Peyer's patch (tissue), 4 donors: Measurements from ENCODE around the gene C16orf96. TPM values are rescaled to one million over a fixed set of nuclear protein-coding genes. Genes with fewer than 3 reads are reported as not detected.

Experiments
- DNase-seq, 3 donors: peaks; one replicate each; pipeline ENCODE4 v3.0.0-alpha.2; 2017 to 2019
- H3K27ac ChIP-seq, 4 donors: fragments of 200-600 bp; sonication (generic); one replicate each; pipeline ENCODE4 v1.5.1; 2016 to 2019
- H3K27me3 ChIP-seq, 2 donors: fragments of 200-600 bp; sonication (generic); one replicate each; pipeline ENCODE4 v1.5.1; 2019
- H3K36me3 ChIP-seq, 3 donors: fragments of 200-600 bp; sonication (generic); one replicate each; pipeline ENCODE4 v1.5.1; 2016 to 2019
- H3K4me1 ChIP-seq, 4 donors: fragments of 200-600 bp; sonication (generic); one replicate each; pipeline ENCODE4 v1.5.1; 2016 to 2019
- H3K4me3 ChIP-seq, 4 donors: fragments of 200-600 bp; sonication (generic); 1 replicate in 3 of 4; 2 replicates in 1 of 4; pipeline ENCODE4 v1.5.1; 2016 to 2019; ENCODE audit warnings: mild to moderate bottlenecking in 1 of 4
- H3K9me3 ChIP-seq, 4 donors: fragments of 200-600 bp; sonication (generic); one replicate each; pipeline ENCODE4 v1.5.1; 2016 to 2019; ENCODE audit warnings: mild to moderate bottlenecking in 1 of 4
- CTCF ChIP-seq, 6 experiments: fragments of 450-650 bp in 4 of 6; fragments of 200-600 bp in 2 of 6; sonication (generic) in 1 of 6; IDR thresholded peaks; one replicate each; pipeline ENCODE4 v1.5.1; 2017 to 2019; ENCODE audit warnings: antibody characterized with exemption in 6 of 6, mild to moderate bottlenecking in 3 of 6, moderate library complexity in 1 of 6
- POLR2A ChIP-seq, 2 donors: fragments of 450-650 bp; IDR thresholded peaks; one replicate each; pipeline ENCODE4 v1.5.1; 2017; ENCODE audit warnings: antibody characterized with exemption in 2 of 2, mild to moderate bottlenecking in 2 of 2, moderate library complexity in 2 of 2
- total RNA-seq, 4 donors: library from RNA; depleted of rRNA; stranded (reverse); fragments of >200 nt; gene quantifications; one replicate each; pipeline ENCODE4 v1.1.0, GENCODE V29; 2016

C16orf96 gene
- total RNA-seq, 4 donors from 2014 or later, result not detected

DNA sequence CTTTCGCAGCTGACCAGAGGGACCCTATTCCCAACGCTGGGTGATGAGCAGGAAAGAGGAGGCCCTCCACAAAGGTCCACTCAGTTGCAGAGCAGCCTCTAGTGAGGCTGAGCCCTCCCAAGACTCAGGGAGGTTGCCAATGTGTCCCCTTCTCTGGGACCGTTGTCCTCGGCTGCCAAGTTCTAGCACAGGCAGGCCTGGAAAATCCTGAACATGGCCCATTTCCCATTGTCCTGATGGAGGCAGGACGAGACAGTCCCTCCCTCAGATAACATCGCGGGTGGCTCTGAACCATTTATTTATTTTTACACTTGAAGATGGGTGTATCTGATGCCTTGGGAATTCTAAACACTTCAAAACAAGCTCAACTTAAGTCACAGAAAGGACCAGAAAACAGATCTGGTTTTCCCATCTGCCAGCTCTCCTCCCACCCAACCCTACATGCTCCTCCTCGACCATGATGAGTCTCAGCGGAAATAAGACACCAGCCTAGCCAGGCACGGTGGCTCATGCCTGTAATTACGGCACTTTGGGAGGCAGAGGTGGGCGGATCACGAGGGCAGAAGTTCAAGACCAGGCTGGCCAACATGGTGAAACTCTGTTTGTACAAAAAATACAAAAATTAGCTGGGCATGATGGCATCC is 30.4 kb upstream of the C16orf96 start:
- DNase-seq, result no peak
- Histone ChIP-seq H3K27ac (peak overlapping the region in 2 of 4 donors; percentile 6 to 42), H3K27me3 (no peaks in the 10 kb centered on the region), H3K4me3 (no peak overlapping the region), H3K36me3 (peaks cover 0 to 12% (median 0%) of the 10 kb centered on the region in 3 donors), H3K9me3 (no peaks in the 10 kb centered on the region), H3K4me1 (peaks cover 0 to 14% (median 2%) of the 10 kb centered on the region in 4 donors)
- TF ChIP-seq CTCF (IDR thresholded peaks at IDR 0.05) (no peak), POLR2A (IDR thresholded peaks at IDR 0.05) (no peak)

GRCh38 chr16:4529085-4530060 is 26.8 kb upstream of the C16orf96 start:
- Histone ChIP-seq H3K36me3 (peaks cover 0 to 15% (median 0%) of the 10 kb centered on the region in 3 donors), H3K4me1 (peaks cover 0 to 14% (median 2%) of the 10 kb centered on the region in 4 donors), H3K4me3 (no peak overlapping the region), H3K9me3 (no peaks in the 10 kb centered on the region), H3K27me3 (no peaks in the 10 kb centered on the region), H3K27ac (peak overlapping the region; percentile 33 to 66 (median 59))
- peak in 1 of 3 donors; percentile 31 for DNase-seq
- no peak for TF ChIP-seq POLR2A (IDR thresholded peaks at IDR 0.05)
- TF ChIP-seq CTCF (IDR thresholded peaks at IDR 0.05), result peak in 3 of 6 experiments; percentile 4 to 28 (median 10)

DNA sequence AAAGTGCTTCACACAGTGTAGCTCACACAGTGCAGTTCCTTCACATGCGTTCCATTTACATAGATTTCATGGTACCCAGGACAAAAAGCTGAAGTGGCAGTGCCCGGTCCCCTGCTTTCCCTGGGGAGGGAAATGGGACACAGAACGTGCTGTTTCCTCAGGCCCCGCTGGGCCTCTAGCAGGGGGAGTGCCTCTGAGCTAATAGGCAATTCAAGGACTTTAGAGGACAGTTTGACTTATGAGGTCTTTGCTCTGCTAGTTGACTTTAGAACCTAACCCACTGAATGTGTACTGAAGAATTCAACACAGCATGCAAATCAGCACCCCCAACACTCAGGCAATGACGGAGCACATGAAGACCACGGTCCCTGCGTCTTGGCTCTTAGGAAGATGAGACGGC is 24.3 kb upstream of the C16orf96 start:
- H3K27ac ChIP-seq, result no peak overlapping the region
- TF ChIP-seq POLR2A (IDR thresholded peaks at IDR 0.05), result no peak
- TF ChIP-seq CTCF (IDR thresholded peaks at IDR 0.05), result no peak
- H3K36me3 ChIP-seq, result peaks cover 0 to 15% (median 0%) of the 10 kb centered on the region in 3 donors
- no peak for DNase-seq
- H3K4me1 ChIP-seq, result peaks cover 0 to 3% (median 0%) of the 10 kb centered on the region in 4 donors
- H3K27me3 ChIP-seq, result no peaks in the 10 kb centered on the region
- no peaks in the 10 kb centered on the region for H3K9me3 ChIP-seq
- H3K4me3 ChIP-seq, result no peak overlapping the region

- Histone ChIP-seq H3K4me1 (peaks cover 0 to 4% (median 2%) of the 10 kb centered on the region in 4 donors), H3K27ac (no peak overlapping the region)
Measured at GRCh38 chr16:4532238-4532637, 23.9 kb upstream of the C16orf96 start.

More at GRCh38 chr16:4532238-4532637, 23.9 kb upstream of the C16orf96 start:
- Histone ChIP-seq H3K27me3 (no peaks in the 10 kb centered on the region), H3K36me3 (peaks cover 0 to 15% (median 0%) of the 10 kb centered on the region in 3 donors), H3K9me3 (no peaks in the 10 kb centered on the region), H3K4me3 (no peak overlapping the region)
- TF ChIP-seq CTCF (IDR thresholded peaks at IDR 0.05) (no peak), POLR2A (IDR thresholded peaks at IDR 0.05) (no peak)
- DNase-seq, result no peak
